GM21723 (cell line): ENCODE data around the gene GPR65.
"Not testable (repeated sequence)": the region's sequence is repeated elsewhere in the genome, so short reads cannot be mapped to it uniquely, and the experiment has no call there.

ENCODE experiments used
- ATAC-seq: cut with Tn5 transposase; IDR thresholded peaks from one replicate; pipeline ENCODE4 v1.9.1; 2021; ENCODE audit warnings: mild to moderate bottlenecking, moderate library complexity; ENCODE audit not compliant: unreplicated experiment

Gene GPR65

GRCh38 chr14:88003425-88003824, 1.5 kb upstream of the GPR65 start:
- no peak for ATAC-seq

DNA sequence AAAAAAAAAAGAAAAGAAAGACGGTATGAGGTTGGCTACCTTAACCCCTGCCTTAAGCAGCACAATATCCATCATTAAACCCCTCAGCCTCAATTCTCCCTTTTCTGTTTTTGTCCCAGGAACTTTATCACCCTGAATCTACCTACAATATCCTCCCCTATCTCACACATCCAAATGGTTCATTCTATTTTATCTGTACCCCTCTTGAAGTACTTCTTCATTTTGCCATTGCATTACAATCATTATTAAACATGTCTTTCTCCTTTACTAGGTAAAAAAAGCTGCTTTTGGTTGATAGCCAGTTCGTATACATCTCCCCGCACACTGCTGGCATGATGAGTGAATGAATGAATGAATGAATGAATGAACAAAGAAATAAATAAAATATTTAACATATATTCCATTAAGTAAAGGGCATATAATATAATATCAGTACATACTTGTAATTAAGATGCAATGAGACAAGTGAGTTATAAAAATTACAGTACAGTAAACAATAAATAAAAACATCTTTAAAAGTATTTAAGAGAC, 364 bp upstream of the GPR65 start:
- ATAC-seq = no peak

GRCh38 chr14:88005978-88006851, 1.3 kb downstream of the GPR65 start:
- ATAC-seq = peak; percentile 91

DNA sequence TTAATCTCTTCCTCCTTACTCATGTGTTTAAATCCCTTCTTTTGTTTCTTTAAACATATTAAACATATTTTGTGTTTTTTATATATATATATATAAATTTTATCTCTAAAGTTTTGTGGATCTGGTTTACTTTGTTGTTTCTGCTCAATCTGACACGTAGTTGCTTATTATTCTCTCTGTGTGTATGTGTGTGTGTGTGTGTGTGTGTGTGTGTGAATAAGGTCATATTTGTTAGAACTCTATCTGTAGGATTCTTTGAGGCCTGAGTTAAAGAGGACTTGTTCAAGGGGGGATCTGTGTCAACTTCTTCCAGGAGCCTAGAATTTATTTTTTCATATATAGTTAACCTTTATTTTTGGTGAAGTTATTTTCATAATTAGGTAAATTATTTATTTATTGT, 2.7 kb downstream of the GPR65 start:
- no peak for ATAC-seq

GRCh38 chr14:88008039-88008742, 3.3 kb downstream of the GPR65 start:
- ATAC-seq = no peak

GRCh38 chr14:88009486-88009885, 4.6 kb downstream of the GPR65 start:
- ATAC-seq = no peak

DNA sequence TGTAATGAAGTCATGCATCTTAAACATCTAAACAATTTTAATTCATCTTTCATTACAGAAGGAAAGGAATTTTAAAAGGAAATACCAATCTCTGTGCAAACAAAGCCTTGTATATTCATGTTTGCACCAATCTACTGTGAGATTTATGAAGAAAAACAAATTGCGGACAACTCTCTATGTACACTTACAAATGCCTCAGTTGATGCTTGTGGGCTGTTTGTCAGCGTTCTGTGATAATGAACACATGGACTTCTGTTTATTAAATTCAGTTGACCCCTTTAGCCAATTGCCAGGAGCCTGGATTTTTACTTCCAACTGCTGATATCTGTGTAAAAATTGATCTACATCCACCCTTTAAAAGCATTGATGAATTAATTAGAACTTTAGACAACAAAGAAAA, 5.4 kb downstream of the GPR65 start:
- ATAC-seq = no peak

DNA sequence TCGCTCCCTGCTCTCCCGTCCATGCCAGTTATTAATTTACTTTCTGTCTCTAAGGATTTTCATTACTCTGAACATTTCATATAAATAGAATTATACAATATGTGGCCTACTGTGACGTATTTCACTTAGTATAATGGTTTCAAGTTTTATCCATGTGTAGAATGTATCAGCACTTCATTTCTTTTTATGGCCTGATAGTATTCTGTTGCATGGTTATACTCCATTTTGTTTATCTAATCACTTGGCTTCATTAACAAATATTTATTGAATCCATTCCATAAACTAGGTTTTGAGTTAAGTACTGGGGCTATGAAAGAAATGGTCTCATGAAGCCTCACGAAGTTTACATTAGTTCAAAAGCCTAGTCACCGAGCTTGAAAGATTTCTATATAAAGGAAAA, 7.6 kb downstream of the GPR65 start:
- ATAC-seq = no peak

DNA sequence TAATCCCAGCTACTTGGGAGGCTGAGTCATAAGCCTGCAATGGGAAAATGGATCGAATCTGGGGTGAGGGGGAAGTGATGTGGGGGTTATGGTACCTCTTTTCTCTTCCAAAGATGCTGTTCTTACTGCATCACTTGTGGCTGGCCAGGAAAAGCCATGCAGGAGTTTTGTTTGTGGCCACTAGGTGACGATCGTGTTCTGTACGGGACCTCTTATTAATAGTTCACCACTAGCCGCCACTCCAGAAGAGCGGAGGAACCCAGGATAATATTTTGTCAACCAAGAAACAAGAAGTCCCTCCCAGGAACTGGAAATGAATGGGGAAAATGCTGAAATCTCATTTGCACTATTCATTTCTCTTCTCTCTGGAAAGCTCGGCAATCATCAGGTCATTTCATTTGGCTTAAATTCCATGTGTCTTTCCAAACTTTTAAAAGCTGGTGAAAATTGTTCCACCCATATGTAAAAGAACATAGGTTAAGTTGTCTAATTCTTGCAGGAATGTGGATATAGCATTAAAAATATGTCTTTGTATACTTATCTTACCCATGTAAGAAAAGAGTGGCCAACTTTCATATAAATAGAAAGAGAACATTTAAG, 8.9 kb downstream of the GPR65 start:
- peak; percentile 95 for ATAC-seq

GRCh38 chr14:88016768-88017167, 11.8 kb downstream of the GPR65 start:
- ATAC-seq = no peak

GRCh38 chr14:88017535-88017934, 12.6 kb downstream of the GPR65 start:
- no peak for ATAC-seq

DNA sequence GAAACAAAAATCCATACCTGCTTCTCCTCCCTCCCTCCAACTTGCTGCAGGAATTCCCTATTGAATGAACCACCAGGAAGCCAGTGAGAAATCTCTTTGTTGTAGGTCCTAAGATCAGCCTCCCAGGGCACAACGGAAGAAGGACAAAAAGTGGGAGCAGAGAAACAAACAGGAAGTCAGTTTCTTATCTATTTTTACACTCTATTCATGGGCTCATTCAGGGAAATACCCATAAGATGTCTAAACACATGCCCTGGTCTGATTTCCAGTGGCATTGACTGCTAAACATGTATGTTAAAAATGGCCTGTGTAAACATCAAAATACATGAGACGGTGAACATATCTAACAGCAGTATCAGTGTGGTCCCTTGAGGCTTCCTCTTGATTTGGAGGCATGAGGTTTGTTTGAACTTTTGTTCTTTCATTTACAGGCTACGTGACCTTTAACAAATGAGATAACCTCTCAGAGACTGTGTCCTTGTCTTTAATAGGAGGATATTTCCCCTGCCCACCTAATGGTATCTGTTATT, 18.8 kb downstream of the GPR65 start:
- ATAC-seq = no peak

- not testable (repeated sequence) for ATAC-seq
Measured at GRCh38 chr14:88024252-88025086, 19.5 kb downstream of the GPR65 start.

- ATAC-seq = no peak
Measured at GRCh38 chr14:88025313-88025712, 20.4 kb downstream of the GPR65 start.

DNA sequence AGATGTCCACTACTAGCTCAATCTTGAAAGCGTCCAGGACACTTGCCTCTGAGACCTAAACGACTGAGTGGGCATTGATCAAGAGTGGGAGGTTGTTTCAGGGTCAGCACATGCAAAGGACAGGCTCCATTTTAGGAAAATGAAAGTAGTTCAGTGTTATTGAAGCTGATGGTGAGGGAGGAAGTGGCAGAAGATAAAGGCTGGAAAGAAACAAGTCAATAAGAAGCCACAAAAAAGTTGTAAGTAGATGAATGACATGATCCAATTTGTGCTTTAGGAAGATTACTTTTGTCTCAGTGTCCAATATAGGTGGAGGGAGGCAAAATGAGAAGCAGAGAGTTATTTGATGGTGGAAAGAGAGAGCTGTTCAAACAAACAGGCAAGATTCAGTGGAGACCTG, 22.0 kb downstream of the GPR65 start:
- ATAC-seq = no peak

GRCh38 chr14:88029500-88029899, 24.6 kb downstream of the GPR65 start:
- ATAC-seq = no peak

- ATAC-seq = no peak
Measured at GRCh38 chr14:88030079-88030478, 25.1 kb downstream of the GPR65 start.

- no peak for ATAC-seq
Measured at GRCh38 chr14:88030892-88031291, 26.0 kb downstream of the GPR65 start.

- ATAC-seq = no peak
Measured at GRCh38 chr14:88032373-88032772, 27.4 kb downstream of the GPR65 start.

GRCh38 chr14:88034076-88034475, 29.1 kb downstream of the GPR65 start:
- no peak for ATAC-seq
